Measurements from ENCODE around the gene AFF3. TPM values are rescaled to one million over a fixed set of nuclear protein-coding genes. Genes with fewer than 3 reads are reported as not detected.

AFF3 gene
- total RNA-seq, 1 experiment from 2014 or later: 1.6 TPM

DNA sequence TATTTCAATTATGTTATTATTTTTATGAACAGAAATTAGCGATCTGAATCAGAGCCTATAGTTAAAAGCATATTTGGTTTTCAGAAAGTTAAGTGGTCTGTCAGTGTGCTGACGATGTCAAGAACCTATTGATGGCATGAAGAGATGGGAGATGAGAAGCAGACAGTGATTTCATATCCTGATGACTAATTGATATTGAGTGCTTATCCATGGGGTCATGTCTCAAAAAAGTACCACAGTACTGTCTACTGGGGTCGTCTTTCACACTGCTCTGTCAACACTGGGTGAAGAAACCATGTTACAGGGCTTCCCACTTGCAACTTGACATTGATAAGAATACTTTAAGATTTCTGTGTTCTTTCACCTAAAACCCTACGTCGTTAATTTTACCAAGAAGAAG, 297.1 kb downstream of the AFF3 start:
- DNase-seq (ENCODE audit: low read depth): no peak
- in situ Hi-C loops (cut with HindIII; ENCODE audit: low pct_unique_long_range_greater_than_20kb, low sequenced_read_pairs): no loop called here

DNA sequence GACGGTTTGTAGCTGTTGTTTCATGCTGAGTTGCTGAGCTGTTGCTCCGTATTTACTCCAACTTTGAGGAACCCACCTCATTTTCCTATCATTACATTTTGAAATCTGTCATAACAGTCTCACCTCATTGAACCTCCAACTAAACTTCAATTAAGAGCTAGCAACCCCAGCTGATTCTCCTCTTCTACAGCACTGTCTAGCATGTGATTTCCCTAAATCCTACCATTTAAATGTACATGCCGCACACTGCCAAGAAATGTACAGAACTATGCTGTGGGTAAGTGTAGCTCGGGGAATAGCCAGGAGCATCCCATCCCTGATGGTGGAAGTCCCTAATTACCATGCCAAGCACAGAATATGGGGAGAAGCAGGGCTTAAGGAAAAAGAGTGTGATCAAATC, 299.9 kb downstream of the AFF3 start:
- in situ Hi-C loops (cut with HindIII; ENCODE audit: low pct_unique_long_range_greater_than_20kb, low sequenced_read_pairs): no loop called here
- DNase-seq (ENCODE audit: low read depth): no peak

DNA sequence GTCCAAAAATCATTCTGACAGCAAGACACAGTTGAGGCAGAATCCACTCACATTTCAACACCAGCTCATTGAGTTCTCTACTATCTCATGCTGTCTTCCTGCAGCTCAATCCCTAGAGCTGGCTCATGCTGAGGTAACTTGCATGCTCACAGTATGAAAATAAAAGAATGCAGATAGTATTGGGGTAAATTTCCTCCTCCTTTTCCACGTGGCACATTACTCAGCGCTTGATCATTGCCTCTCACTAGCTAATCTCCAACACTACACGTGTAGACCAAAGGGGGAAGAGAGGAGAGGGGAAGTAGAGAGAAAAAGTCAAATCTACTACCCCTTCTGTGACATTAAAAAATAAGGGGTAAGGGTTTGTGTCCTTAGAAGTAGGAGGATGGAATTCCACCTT, 300.6 kb downstream of the AFF3 start:
- peak; percentile 52 for DNase-seq (ENCODE audit: low read depth)
- in situ Hi-C loops (cut with HindIII; ENCODE audit: low pct_unique_long_range_greater_than_20kb, low sequenced_read_pairs): no loop called here

DNA sequence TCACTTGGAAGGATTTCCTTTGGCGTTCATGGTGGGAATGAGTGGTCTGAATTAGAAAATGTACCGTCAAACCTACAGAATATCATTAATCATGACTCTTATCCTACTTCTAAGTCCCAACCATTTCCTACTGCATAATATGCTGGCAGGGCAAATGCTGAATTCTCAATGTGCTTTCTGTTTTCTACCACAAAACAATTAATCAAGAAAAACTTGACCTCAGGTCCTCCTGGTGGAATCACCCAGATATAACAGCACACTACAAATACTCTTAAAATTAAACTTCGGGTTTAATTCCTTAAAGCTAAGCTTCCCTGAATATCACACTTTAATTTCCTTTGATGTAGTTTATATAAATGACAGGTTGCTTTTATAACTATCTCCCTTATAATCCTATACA, 301.6 kb downstream of the AFF3 start:
- in situ Hi-C loops (cut with HindIII; ENCODE audit: low pct_unique_long_range_greater_than_20kb, low sequenced_read_pairs): no loop called here
- no peak for DNase-seq (ENCODE audit: low read depth)

DNA sequence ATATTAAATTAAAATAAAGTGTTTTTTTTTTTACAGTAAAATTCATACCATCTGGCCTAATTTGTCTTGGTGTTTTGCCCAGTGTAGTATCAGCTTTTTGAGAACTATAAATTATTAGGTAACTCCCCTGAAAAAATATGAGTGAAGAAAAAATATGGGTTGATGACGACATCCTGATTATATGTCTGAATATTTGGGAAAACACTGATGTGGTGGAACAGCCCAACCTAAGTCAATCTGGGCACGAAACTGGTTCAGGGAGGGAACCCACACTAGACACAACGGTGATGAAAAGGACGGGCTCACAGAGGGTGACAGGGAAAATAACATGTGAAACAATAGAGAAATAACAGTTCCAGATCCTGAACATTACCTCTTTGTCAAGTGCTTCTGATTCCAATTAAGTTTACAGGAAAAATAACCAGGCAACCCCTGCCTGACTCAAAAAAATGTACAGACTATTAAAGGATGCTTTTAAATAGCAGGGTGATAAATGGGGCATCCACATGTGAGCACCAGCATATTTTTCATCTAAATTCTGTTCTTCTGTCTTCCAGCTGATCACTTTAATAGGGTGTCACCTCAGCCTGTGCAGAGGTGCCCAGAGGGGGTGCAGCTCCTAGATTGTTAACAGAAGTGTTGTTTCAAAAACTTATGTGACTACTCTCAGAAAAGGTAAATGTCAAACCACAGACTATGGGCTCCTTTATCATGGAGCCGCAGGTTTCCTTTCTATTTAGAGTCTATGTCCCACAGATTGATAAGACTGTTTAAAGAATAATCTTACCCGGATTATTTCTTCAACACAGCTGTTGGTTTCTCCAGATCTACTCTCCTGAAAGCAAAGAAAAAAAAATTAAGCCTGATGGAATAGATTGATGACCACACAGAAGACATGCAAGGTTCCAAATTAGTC, 305.4 kb downstream of the AFF3 start:
- DNase-seq (ENCODE audit: low read depth): no peak
- in situ Hi-C loops (cut with HindIII; ENCODE audit: low pct_unique_long_range_greater_than_20kb, low sequenced_read_pairs): no loop called here

DNA sequence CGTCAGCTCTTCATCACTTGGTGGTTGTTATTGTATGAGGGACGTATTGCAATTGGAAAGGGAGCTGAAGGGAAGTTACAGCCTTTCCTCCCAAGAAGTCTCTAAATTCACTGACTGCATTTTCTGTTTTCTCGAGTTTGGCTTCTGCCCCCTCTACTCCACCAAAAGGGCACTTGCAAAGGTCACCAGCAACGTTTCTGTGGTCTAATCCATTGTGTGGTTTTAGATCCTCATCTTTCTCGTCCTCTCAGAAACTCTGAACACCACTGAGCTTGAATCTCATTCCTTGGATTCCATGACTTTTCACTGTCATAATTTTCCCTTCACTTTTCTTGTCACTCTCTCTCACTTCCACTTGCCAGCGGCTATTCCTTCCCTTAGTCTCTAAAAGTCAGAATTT, 308.0 kb downstream of the AFF3 start:
- no peak for DNase-seq (ENCODE audit: low read depth)
- in situ Hi-C loops (cut with HindIII; ENCODE audit: low pct_unique_long_range_greater_than_20kb, low sequenced_read_pairs): no loop called here

DNA sequence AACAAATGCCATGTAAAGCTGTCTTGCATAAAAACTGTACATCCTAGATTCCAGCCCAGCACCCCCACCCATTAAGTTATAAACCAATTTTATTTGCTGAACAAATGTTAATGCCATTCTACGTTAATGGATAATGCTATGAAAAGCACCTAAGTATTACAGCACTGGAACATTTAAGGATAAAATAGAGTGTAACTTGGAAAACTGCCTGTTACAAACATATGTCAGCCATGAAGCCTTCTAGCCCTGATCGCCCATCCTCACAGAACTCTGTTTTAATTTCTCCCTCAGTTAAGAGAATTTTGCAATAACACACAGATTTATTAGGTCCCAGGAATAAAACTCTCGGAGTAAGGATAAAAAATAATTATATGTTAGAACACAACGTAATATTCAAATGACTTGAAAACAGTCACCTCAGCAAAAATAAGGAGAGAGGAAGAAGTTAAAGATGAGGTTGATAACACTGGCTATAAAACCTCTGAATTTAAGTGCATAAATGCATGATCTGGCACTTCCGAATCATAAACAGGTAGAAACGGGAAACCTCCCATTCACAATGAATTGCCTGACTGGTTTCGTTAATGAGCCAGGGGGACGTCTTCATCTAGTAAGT, 308.7 kb downstream of the AFF3 start:
- DNase-seq (ENCODE audit: low read depth): no peak
- in situ Hi-C loops (cut with HindIII; ENCODE audit: low pct_unique_long_range_greater_than_20kb, low sequenced_read_pairs): no loop called here

DNA sequence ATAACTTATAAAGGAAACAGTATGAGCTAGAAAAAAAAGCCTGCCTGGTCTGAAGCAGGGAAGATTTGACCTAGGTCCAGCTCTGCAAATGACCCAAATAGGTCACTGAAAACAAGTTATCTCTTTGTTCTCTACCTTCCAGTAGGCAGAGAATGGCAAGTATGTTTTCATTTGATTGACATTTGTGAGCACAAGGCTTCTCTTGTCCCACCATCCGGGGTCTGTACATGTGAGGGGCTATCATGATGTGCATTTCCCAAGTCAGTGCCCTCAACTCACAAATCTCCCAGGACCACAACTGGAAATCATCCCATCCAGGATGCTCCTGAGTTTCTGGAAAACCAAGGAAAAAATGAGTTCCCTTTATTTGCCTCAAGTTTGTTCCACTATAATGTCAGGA, 309.5 kb downstream of the AFF3 start:
- DNase-seq (ENCODE audit: low read depth): no peak
- in situ Hi-C loops (cut with HindIII; ENCODE audit: low pct_unique_long_range_greater_than_20kb, low sequenced_read_pairs): no loop called here

DNA sequence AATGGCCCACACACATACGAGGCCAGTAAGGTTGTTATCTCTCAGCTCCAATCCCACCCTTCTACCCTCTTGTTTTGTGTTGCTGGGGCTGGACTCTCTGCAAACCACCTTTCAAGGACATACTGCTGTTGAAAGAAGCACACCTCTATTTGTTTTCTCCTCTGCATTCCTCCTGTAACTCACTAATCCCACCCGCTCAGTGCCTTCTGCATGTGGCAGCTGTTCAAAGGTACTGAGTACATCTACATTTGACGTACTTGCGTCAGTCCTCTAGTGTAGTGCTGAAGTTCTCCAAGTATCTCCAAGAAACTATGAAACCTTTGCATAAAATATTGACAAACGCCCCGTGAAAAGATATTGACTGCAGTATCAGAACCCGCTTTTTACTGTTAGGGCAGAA, 310.6 kb downstream of the AFF3 start:
- no peak for DNase-seq (ENCODE audit: low read depth)
- in situ Hi-C loops (cut with HindIII; ENCODE audit: low pct_unique_long_range_greater_than_20kb, low sequenced_read_pairs): no loop called here

DNA sequence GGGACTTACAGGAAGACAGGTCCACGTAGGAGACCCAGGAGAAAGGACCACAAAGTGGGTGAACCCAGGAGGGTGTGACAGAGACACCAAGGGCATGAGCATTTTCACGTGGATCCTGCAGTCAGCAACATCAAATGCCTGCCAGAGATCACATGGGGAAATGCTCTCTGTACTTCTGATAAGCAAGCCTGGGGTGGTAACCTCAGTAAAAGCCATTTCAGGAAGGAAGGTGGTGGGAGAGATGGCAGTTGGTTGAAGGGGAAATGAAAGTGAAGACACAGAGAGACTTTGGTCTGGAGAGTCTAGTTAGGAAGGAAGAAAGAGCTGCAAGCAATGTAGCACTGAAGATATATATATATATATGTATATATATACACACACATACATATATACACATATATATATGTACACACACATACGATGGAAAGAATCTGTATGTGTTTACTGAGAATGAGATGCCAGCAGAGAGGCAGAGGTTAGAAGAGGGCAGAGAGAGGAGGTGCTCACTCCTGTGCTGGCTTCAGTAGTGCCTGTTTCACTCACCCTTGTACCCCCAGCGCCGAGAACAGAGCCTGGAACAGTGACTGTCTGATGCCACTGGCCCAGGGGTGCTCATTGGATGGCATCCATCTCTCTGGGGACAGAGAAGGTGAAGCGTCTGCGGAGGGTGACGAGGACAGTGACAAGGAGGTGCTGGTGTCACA, 314.9 kb downstream of the AFF3 start:
- no peak for DNase-seq (ENCODE audit: low read depth)
- in situ Hi-C loops (cut with HindIII; ENCODE audit: low pct_unique_long_range_greater_than_20kb, low sequenced_read_pairs): no loop called here

DNA sequence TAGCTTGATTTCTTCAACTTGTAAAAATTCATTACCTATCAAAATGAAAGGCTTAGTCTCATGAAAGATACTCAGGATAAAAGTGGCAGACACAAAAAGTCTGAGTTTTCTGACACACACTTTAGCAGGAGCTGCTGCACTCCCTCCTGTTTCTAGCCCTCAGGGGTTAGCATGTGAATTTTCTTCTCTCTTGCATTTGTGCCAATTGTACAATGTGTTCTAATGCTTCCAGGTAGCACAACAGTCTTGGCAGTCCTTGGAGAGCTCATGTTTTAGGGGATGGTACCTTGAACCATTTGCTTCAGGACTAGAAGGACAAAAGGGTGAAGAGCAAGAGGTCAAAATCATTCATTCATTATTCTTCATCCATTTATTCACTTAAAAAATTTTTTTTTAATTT, 316.8 kb downstream of the AFF3 start:
- no peak for DNase-seq (ENCODE audit: low read depth)
- in situ Hi-C loops (cut with HindIII; ENCODE audit: low pct_unique_long_range_greater_than_20kb, low sequenced_read_pairs): no loop called here

DNA sequence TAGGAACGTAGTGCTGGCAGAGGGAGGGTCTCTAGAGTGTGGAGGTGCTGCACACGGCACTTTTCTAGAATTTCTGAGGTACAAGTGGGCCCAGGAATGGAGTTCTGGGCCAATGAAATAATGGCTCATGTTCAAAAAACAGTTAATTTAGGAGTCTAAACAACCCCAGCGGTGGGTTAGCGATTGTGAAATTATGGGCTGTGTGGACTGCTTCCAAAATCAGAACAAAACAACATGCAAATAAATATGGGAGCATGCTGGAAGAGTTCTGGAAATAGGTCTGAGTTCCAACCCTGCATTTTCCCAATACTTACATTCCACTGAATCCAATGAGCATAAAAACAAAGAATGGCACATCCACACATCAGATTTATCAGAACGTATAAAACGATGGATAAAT, 317.6 kb downstream of the AFF3 start:
- no peak for DNase-seq (ENCODE audit: low read depth)
- in situ Hi-C loops (cut with HindIII; ENCODE audit: low pct_unique_long_range_greater_than_20kb, low sequenced_read_pairs): no loop called here

DNA sequence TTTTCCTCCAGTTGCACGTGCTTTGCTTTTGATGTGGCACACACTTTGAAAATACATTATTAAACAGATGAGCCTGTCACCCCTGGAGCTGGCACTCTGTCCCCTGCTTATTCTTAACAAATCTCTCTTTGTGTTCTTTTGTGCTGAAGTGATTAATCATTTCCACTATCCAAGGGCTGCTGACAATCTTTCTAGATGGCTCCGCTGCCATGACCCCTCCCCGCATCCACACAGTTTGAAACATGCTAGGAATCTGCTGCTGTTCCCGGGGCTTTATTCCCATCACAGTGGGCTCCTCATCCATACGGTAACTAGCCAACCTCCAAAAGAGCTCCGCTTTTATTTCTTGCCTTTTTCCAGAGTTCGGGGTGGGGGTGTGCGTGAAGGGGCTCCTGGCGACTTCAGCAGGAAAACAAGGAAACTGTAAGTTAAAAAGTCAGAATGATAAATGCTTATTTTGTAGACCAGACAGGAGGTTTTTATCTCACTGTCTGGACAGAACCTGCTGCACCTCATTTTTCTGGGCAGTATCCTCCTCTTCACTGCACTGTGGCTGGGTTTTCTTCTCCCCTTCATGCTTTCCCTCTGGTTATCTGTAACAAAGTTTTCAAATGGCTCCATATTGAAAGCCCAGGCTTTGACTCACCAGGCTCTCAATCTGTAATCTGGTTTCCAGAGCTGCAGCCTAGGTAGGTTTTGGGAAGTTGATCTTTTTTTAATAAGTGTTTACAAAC, 319.7 kb downstream of the AFF3 start:
- in situ Hi-C loops (cut with HindIII; ENCODE audit: low pct_unique_long_range_greater_than_20kb, low sequenced_read_pairs): no loop called here

DNA sequence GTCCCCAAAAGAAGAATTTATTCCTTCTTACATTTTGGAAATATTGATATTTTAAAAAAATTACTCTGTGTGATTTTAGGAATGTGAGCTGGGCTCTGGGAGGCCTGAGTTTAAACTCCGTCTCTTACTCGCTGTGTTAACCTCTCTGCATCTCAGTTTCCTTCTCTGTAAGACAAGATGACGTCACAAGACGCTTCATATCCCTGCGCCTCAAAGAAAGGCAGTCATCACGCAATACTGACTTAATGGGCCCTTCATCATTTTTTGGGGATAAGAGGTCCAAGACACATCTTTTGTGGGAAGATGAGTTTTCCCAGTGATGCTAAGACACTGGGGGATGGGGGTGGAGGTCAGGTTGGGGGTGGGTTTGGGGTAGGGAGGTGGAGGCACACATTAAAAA, 320.4 kb downstream of the AFF3 start:
- in situ Hi-C loops (cut with HindIII; ENCODE audit: low pct_unique_long_range_greater_than_20kb, low sequenced_read_pairs): no loop called here
- no peak for DNase-seq (ENCODE audit: low read depth)

More for the DNA sequence above, 319.7 kb downstream of the AFF3 start:
- no peak for DNase-seq (ENCODE audit: low read depth)

DNA sequence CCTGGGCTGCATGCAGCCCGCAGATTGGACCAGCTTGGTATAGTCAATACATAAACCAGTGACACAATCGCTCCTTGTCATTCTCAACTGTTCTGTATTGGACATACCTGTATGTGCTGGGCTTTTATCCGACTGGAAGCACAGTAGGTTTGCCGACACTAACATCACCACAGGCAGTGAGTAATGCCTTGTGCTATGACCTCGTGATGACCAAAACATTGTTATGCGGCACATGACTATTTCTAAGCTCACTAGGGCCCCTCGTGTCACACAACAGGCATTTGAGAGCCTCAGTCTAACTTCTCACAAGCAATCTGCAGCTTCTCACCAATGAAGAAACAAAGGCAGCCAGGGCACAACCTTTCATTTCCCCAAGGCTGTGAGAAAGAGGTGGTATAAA, 320.8 kb downstream of the AFF3 start:
- peak; percentile 82 for DNase-seq (ENCODE audit: low read depth)

DNA sequence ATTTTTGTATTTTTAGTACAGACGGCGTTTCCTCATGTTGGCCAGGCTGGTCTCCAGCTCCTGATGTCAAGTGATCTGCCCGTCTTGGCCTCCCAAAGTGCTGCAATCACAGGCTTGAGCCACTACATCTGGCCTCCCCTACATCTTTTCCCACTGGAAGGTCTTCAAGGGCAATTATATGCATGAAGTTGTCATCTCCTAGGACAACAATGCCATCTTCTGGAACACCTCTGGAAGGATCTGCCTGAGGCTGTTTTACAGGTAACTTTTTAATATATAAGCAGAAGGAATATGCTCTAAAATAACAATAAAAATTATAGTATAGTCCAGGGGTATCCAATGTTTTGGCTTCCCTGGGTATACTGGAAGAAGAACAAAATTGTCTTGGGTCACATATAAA, 321.4 kb downstream of the AFF3 start:
- DNase-seq (ENCODE audit: low read depth): peak; percentile 28
- in situ Hi-C loops (cut with HindIII; ENCODE audit: low pct_unique_long_range_greater_than_20kb, low sequenced_read_pairs): no loop called here

More for the DNA sequence above, 320.8 kb downstream of the AFF3 start:
- in situ Hi-C loops (cut with HindIII; ENCODE audit: low pct_unique_long_range_greater_than_20kb, low sequenced_read_pairs): no loop called here

DNA sequence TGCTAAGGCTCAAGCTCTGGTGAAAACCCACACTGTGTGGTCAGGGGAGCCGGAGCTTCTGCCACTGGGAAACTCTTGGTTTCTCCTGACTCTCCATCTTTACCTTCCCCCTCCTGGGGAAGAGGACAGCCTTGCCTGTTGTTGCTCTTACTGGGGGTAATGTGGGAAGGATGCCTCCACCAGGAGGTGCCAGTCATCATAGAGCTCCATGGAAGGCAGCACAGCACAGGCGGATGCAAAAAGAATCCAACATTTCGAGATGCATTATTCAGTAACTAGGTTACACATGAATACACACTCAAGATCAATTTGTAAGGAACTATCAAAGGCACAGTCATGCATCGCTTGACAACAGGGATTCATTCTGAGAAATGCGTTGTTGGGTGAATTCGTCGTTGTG, 322.6 kb downstream of the AFF3 start:
- peak; percentile 93 for DNase-seq (ENCODE audit: low read depth)
- in situ Hi-C loops (cut with HindIII; ENCODE audit: low pct_unique_long_range_greater_than_20kb, low sequenced_read_pairs): no loop called here

DNA sequence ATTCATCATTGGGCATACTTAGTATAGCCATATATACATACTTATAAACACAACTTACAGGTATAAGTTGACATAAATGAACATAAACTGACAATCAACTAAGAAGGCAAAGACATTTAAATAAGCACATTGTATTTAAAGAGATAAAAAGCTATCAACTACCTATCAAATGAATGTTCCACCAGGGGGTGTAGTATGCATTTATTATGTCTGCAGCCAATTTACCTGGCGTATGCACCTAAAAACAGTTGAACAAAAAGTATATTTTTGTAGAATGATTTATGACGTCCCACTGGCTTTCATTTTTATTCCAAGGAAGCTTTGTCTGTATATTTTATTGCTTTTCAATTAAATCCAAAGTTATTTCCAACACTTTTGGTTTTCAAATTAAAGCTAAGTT, 323.5 kb downstream of the AFF3 start:
- DNase-seq (ENCODE audit: low read depth): peak; percentile 33
- in situ Hi-C loops (cut with HindIII; ENCODE audit: low pct_unique_long_range_greater_than_20kb, low sequenced_read_pairs): no loop called here

DNA sequence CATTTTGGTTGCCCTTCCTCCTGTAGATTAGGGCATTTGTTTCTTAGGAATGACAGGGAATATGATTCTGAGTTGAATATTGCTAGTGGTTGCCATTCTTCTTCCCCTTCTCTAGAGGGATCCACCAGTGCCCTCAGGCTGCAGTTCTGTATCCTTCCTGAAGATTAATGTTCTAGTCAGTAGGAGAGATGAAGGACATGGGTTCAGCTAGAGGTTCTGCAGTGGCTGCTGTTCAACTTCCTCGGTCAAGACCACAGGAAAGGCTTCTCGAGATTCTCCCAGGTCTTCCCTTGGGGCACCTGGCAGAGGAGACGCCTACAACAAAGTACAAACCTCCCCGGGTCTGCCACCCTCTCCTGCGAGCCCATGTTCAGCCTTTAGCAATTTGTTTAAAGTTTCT, 325.5 kb downstream of the AFF3 start:
- DNase-seq (ENCODE audit: low read depth): no peak
- in situ Hi-C loops (cut with HindIII; ENCODE audit: low pct_unique_long_range_greater_than_20kb, low sequenced_read_pairs): no loop called here
